Stimulated activated CD4-positive, alpha-beta T cell treated with anti-CD3 and anti-CD28 coated beads, Interleukin-15, amount 100 ng/mL, for 24 hours (primary cell): Measurements from ENCODE around the gene LETM1.

Experiments used
- DNase-seq: peaks from one replicate; pipeline ENCODE4 v3.0.0-alpha.2; 2020

The LETM1 gene

DNA sequence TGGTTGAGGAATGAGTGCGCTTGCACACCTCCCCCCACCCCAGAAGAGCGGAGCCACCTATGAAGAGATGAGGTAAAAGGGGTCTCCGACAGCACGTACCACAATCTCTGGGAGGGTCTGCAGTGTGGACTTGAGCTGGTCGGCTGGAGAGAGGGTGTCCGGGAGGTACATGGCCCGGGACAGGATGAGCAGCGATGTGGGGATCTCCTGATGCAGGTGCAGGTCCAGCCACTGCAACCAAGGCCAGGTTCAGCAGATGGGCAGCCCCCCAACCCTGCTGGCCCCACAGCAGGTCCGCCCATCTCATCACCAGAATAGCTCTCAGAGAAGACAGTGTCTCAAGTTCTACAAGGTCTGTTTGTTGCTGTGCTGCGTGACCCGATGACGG lies 32.4 kb downstream of the LETM1 start:
- DNase-seq = no peak

DNA sequence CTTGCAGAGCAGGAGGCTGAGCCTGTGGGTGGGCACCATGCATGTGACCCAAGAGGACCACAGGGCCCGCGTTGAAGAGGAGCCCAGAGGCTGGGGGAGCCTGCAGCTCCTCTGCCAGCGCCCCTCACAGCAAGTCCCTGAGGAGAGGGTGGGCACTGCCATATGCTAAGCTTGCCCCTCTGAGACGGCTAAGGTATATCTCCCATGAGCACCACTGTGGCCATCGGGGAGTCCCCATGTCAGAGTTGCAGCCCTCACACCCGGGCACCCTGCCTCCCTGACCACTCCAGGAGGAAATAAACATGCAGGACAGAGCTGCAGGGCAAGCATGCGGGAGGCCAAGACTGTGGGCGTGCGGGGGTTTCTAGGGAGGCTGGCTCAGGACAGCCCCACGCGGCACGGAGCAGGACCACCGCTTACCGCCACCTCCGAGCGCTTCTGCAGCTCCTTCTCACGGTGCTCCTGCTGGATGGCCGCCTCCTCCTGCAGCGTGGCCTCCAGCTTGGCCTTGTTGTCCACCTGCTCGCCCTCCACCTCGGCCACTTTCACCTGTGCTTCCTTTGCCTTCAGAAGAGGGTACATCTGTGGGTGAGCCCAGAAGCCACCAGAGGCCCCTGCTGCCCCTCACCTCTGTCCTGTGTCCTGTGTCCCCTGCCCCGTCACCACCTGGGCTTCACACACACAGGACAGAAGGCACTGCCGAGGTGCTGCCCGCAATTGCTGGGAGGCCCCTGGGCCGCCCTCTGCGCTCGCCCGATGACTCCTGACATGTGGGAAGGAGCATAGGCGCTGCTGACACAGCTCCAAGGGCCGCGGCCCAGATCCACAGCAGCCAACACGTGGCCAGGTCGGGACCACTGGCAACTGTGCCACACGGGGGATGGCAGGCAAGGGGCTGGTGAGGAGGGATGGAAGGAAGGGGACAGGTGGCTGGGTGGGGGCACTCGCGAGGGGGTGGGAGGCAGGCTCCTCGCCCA lies 33.1 kb downstream of the LETM1 start:
- DNase-seq = no peak

DNA sequence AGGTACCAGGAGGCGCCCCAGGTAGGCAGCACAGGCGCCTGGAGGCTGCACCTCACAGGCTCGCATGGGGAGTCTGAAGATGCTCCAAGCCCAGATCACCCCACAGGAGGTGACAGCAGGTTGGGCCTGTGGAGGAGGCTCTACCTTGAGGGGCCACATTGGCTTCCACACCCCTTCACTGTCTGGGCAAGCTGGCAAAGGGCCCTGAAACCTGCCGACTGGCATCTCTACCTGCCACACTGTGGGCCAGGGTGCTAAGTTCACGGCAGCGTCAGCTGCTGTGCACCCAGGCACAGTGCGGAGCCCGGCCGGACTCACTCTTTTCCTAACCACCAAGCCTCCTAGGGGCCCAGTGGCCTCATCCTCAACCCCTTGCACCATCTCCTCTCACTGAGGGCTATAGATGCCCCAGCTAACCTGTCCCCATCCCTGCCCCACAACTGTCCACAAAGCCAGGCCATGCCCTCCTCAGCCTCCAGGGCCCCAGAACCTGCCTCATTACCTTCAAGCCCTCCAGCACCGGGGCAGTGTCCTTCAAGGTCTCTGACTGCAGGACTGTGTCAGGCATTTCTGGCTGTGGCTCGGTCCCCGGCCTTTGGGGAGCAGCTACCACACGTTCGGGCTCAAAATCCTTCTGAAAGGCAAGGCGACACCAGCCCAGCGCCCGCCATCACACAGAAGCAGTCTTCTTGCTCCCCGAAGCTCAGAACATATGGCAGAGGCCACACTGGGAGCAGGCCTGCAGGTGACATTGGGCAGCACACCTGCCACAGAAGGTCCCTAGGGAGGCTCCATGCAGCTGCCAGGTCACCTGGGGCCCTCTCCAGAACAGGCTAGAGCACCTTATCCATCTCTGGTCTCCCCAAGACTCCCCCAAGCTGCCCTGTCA lies 34.0 kb downstream of the LETM1 start:
- DNase-seq = no peak

DNA sequence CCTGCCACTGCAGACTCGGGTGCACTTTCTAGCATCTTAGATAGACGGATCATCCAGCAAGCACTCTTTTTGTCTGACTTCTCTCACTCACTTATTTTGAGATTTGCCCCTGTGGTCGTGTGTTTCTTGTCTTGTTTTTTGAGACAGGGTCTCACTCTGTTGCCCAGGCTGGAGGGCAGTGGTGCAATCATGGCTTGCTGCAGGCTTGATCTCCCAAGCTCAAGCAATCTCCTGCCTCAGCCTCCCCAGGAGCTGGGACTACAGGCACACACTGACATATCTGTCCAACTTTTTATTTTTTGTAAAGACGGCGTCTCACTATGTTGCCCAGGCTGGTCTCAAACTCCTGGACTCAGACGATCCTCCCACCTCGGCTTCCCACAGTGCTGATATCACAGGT lies 36.1 kb downstream of the LETM1 start:
- DNase-seq = no peak

DNA sequence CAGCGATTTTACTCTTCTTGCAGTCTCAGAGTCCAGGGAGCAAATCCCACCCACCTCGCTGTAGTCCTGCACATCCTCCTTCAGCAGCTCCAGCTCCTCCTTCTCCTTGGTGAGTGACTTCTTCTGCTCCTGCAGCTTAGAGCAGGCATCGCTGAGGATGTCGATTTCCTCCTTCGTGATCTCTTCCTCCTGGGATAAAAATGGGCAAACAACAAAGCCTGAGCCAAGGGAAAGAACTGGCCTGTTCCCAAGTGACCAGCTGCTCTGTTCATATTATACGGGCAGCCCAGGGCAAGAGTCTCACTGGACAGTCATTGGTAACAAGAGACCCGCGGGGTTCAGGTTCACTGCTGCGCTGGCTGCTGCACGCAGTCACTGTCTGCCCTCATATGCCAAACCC lies 36.7 kb downstream of the LETM1 start:
- no peak for DNase-seq

DNA sequence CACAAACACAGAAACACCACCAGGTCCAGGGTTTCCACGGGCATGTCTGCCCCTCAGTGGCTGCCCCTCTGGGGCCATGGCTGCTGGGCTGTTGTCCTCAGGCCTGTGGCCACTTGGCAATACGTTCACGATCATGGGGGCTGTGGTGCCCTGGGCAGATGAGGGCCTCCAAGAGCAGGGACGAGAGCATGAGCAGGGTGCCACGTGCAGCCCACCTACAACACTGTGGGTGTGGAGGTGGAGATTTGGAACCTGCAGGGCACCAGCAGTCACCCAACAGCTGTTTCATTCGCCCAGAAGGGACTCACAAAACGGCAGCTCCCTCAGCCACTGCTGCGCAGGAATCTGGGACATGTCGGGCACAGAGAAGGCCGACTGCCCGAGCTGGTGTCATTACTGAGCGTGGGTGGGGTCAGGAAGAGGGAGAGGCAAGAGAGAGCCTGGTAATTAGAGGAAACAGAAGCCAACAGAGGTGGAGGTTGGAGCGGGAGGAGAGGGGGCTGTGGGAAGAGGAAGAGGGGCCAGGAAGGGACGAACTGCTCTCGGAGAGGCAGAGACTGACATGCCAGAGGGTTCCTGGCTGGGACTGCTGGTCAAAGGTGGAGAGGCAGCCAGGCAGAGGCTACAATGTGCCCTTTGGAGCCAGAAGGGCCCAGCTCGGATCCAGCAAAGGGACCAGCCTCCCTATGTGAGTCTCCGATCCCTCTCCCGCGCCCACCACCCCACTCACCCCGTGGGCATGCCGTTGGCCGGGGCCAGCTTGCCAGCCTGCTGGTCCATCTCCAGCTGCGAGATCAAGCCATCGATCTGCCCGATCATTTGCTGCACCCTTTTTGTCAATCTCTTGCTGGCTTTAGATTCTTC lies 39.7 kb downstream of the LETM1 start:
- no peak for DNase-seq

DNA sequence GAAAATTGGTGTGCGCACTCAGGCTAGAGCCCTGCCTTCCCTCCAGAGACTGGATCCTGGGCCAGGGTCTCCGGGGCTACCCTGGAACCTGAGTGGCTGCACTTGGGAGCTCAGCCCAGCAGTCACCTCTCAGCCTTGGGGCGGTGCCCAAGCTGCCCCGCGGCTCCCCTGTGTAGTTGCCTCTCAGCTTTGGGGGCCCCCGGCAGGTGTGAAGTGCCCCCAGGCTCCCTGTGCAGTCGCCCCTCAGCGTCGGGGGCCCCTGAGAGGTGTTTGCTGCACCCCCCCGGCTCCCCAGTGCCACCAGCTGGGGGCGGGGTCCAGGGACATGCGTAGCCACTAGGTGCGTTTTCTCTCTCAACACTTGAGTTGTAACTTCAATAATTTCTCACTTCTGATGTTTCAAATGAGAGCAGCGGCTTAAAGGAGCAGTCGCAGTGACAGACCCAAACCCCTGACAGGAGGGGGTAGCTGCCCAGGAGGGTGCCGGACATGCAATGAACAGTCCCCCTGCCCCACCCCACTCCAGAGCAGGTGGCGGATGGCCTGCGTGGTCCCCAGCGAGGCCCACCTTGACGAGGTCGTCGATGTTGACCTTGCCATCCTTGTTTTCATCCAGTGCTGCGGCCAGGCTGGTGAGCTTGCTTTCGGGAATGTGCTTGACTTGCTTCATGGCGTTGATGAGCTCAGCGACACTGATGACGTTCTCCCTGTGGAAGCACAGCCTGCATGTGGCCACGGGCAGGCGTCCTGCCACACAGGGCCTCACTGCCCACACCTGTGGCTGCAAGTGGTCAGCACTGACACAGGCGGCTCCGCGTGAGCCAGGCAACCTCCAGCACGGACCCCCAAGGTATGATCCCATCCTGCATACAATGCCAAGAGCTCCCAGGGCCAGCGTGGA lies 40.6 kb downstream of the LETM1 start:
- no peak for DNase-seq

DNA sequence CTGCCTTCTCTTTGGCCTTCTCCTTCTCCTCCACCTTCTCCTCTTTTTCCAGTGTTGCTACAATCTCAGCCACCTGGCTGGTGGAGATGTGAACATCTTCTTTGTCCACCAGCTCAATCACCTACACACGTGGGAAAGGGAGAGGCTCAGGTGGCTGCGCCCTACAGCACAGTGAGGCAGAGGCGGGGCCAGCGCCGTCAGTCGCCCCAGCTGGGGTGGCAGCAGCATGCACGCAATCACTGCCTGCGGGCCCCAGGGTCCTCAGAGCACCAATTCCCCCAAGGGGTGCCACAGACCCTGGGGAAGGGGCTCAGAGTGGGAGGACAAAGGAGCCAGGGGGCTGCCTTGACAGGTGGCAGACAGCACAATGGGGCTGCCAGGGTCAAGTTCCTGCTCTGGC lies 41.5 kb downstream of the LETM1 start:
- no peak for DNase-seq

DNA sequence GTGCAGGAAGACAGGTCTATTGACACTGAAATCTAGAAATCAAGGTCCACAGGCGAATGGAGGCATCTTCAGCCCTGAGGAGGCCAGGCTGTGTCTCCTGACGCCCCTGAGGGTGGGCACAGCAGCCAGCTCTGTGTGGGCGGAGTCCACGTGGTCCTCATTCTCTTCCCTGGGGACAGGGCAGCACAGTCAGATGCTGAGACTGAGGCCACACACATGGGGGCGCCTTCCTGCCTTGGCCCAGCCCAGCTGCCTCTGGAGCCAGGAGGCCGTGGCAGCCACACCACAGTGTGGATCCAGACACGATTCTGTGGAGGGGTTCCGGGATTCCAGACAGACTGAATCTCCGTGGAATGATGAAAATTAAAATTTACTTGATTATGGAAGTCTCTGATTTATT lies 42.0 kb downstream of the LETM1 start:
- no peak for DNase-seq

DNA sequence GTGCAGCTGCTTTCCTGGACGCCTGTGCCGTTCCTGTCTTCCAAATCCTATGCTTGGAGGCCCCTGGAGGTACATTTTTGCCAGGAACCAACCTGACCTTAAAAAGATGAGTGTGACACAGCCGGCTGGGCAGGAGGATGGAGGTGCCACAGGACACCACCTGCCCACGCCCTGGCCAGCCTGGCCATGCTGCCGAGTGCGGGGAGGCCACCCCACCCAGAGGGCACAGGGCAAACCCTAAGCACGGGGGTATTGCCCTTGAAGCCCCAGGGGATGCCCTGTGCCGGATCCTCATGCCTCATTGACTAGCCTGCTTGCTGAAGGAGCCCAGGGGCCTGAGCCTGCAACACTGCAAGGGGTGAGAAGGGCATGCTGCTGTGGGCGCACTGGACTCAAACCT lies 42.7 kb downstream of the LETM1 start:
- DNase-seq = no peak

DNA sequence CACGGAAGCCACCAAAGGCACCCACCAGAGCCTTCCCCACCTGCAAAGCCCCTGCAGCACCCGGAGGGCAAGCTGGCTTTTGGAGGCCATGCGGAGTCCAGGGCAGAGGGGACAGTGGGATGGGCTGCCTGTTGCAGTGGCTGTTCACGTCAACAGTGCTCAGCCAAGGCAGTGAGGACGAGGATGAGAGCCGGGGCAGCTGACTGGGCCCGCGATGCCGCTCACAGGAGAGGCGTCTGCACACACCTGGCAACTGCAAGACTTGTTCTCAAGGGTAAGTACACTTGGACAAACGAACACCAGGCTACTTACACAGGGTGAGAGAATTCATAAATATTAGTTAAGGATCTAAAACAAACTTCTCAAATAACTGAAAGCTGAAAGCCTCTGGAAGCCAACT lies 43.2 kb downstream of the LETM1 start:
- DNase-seq = no peak

DNA sequence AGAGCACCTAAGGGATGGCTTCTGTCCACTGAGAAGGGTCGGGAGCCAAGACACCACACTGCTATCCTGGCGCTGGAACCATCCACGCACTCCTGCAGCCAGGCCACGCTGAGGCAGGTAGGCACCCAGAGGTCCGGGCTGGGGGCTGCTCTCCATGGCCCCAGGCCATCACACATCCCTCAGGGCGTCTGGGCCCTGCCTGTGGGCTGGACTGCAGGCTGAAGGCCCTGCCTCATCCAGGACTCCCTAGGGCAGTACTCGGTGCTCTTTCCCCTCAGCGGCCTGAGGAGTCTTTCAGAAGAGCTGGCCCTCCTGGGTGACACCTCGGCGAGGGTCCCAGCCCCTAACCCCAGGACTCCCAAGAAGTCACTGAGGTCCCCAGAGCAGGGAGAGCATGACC lies 45.2 kb downstream of the LETM1 start:
- DNase-seq = no peak

DNA sequence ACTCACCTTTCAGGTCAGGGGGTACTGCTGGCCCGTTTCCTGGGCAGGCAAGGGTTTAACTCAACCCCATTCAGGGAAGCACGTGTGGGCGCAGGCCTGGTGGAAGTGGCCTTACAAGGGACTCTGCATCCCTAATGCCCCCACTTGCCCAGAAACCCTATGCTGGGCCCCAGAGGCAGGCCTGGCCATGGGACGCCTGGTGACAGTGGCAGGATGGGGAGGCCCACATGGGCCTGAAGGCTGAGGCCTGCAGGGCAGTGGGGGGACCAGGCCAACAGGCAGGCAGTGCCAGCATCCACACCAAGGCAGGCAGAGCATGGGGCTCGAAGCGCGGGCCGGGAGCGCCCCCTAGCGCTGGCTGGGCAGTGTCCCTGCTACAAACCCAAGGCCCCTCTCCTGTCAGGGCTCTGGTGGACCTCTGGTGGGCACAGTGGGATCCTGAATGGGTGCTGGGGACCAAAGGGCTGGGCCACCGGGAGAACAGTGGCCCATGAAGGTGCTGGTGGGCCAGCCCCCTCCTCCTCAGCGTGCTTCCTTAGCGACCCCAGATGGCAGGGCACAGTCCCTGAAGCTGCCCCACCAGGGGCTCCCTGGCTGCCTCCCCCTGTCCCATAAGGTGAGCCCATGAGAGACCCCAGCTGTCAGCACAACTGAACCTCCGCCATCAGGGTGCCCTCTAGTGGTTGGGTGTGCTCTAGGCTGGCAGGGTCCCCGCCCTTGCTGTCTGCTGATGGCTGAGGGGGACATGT lies 46.0 kb downstream of the LETM1 start:
- peak; percentile 79 for DNase-seq

DNA sequence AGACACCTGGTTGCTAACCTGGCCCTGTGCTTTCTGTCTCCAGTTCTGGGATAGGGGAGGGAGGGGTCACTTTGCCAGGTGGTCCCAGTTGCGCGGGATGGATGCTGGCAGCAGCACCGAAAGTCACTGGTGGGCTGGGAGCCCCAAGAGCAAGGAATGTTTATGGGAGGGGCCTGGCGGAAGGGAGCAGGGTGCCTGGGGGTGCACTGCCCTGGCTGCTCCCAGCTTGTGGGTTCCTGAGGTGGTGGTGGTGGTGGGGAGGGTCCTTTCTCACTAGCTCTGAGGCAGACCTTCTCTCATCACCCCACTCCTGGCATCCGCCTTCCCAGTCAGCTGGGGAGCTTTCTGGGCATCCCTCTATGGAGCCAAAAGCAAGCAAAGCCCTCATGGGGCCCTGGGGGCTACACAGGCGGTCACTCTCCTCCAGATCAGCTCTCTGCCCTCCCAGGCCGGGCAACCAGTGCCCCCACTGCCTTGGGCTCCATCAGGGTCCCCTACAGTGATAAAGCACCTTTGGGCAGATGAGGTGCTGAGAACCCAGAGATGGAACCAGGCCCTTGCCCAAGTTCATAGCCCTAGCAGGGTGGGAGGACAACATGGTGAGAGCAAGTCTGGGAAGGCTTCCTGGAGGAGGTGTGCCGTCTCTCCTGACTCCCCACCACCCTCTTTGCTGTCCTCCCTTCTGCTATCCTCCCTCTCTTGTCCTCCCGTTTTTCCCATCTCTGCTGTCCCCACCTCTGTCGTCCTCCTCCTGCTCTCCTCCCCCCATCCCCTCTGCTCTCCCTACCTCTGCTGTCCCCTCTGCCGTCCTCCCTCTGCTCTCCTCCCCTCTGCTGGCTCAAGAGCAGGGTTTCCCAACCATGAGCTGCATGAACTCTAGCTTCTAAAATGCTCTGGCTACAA lies 46.9 kb downstream of the LETM1 start:
- no peak for DNase-seq

DNA sequence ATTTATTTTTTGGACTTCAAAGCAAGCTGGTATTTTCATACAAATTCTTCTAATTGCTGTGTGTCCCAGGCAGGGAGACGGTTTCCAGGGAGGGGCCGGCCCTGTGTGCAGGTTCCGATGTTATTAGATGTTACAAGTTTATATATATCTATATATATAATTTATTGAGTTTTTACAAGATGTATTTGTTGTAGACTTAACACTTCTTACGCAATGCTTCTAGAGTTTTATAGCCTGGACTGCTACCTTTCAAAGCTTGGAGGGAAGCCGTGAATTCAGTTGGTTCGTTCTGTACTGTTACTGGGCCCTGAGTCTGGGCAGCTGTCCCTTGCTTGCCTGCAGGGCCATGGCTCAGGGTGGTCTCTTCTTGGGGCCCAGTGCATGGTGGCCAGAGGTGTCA lies 47.6 kb downstream of the LETM1 start:
- DNase-seq = no peak

DNA sequence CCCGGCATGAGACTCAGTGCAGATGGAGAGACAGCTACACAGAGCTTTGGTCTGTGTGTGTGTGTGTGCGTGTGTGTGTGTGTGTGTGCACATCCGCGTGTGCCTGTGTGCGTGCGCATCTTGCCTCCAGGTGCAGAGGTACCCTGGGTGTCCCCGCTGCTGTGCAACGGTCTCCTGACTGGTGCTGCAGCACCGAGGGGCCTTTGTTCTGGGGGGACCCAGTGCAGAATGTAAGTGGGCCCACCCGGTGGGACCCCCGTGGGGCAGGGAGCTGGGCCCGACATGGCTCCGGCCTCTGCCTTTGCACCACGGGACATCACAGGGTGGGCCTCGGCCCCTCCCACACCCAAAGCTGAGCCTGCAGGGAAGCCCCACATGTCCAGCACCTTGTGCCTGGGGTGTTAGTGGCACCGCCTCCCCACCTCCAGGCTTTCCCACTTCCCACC lies 48.6 kb downstream of the LETM1 start:
- DNase-seq = no peak

DNA sequence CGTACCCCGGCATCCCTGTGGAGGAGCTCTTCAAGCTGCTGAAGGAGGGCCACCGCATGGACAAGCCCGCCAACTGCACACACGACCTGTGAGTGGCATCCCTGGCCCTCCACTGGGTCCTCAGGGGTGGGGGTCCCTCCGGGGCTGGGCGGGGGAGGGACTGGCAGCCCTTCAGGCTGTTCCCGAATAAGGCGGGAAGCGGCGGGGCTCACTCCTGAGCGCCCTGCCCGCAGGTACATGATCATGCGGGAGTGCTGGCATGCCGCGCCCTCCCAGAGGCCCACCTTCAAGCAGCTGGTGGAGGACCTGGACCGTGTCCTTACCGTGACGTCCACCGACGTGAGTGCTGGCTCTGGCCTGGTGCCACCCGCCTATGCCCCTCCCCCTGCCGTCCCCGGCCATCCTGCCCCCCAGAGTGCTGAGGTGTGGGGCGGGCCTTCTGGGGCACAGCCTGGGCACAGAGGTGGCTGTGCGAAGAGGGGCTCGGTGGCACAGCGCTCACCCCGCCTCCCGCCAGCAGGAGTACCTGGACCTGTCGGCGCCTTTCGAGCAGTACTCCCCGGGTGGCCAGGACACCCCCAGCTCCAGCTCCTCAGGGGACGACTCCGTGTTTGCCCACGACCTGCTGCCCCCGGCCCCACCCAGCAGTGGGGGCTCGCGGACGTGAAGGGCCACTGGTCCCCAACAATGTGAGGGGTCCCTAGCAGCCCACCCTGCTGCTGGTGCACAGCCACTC lies 49.2 kb downstream of the LETM1 start:
- no peak for DNase-seq

DNA sequence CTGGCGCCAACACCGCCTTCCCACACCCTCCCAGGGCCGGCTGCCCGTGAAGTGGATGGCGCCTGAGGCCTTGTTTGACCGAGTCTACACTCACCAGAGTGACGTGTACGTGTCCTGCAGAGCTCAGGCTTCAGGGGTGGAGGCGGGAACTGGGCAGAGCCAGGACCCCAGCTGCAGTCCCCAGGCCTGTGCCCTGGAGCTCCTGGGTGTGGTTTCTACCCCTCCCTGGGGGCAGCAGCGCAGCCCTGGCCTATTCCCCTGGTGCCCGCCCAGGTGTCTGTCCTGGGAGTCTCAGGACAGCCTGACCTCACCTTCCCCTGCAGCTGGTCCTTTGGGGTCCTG lies 49.8 kb downstream of the LETM1 start:
- no peak for DNase-seq

DNA sequence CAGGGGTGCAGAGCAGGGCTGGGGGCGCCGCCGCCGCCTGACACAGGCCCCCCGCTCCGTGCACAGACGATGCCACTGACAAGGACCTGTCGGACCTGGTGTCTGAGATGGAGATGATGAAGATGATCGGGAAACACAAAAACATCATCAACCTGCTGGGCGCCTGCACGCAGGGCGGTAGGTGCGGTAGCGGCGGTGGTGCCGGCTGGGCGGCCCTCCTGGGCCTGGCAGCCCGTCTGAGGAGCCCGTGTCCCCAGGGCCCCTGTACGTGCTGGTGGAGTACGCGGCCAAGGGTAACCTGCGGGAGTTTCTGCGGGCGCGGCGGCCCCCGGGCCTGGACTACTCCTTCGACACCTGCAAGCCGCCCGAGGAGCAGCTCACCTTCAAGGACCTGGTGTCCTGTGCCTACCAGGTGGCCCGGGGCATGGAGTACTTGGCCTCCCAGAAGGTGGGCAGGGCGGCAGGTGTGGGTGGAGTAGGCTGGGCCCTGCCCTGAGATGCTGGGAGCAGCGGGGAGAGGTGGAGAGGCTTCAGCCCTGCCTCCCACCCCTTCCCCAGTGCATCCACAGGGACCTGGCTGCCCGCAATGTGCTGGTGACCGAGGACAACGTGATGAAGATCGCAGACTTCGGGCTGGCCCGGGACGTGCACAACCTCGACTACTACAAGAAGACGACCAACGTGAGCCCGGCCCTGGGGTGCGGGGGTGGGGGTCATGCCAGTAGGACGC lies 50.3 kb downstream of the LETM1 start:
- no peak for DNase-seq
